Measurements from ENCODE around the gene VAMP5. TPM values are rescaled to one million over a fixed set of nuclear protein-coding genes. Genes with fewer than 3 reads are reported as not detected.

The VAMP5 gene
- total RNA-seq, 1 donor from 2014 or later = 87.0 TPM

- no peak overlapping the region for H3K4me3 ChIP-seq
- H3K4me1 ChIP-seq = peaks cover 9% of the 10 kb centered on the region
- peaks cover 90% of the 10 kb centered on the region for H3K36me3 ChIP-seq
- intact Hi-C loops (cut with DNase I) = loop anchor here (5.0 kb wide), 1 partner anchor 128 kb away; no protein-coding TSS in a partner anchor
- H3K27ac ChIP-seq = no peak overlapping the region
- no peak for DNase-seq
- H3K9me3 ChIP-seq = no peaks in the 10 kb centered on the region
- no peak for TF ChIP-seq CTCF (IDR thresholded peaks at IDR 0.05)
- H3K27me3 ChIP-seq (ENCODE audit: low read depth) = no peaks in the 10 kb centered on the region
- ATAC-seq = no peak
Observed at GRCh38 chr2:85549826-85550225, 34.4 kb upstream of the VAMP5 start.

- Histone ChIP-seq H3K36me3 (peaks cover 90% of the 10 kb centered on the region), H3K9me3 (no peaks in the 10 kb centered on the region), H3K27ac (no peak overlapping the region), H3K27me3 (ENCODE audit: low read depth) (no peaks in the 10 kb centered on the region), H3K4me1 (peaks cover 9% of the 10 kb centered on the region), H3K4me3 (no peak overlapping the region)
- ATAC-seq (no peak), DNase-seq (no peak)
- TF ChIP-seq CTCF (IDR thresholded peaks at IDR 0.05) = no peak
- intact Hi-C loops (cut with DNase I) = loop anchor here (5.0 kb wide), 1 partner anchor 128 kb away; no protein-coding TSS in a partner anchor
Observed at GRCh38 chr2:85550486-85550885, 33.7 kb upstream of the VAMP5 start.

- peak; percentile 76 for DNase-seq
- H3K36me3 ChIP-seq = peaks cover 93% of the 10 kb centered on the region
- peak; percentile 92 for TF ChIP-seq CTCF (IDR thresholded peaks at IDR 0.05)
Observed at GRCh38 chr2:85551698-85552678, 32.2 kb upstream of the VAMP5 start.

GRCh38 chr2:85553184-85553583, 31.0 kb upstream of the VAMP5 start:
- ATAC-seq = no peak
- intact Hi-C loops (cut with DNase I) = loop anchor here (5.0 kb wide), 1 partner anchor 131 kb away; no protein-coding TSS in a partner anchor

More at GRCh38 chr2:85551698-85552678, 32.2 kb upstream of the VAMP5 start:
- Histone ChIP-seq H3K27me3 (ENCODE audit: low read depth) (no peaks in the 10 kb centered on the region), H3K27ac (no peak overlapping the region), H3K4me3 (no peak overlapping the region), H3K4me1 (peaks cover 9% of the 10 kb centered on the region), H3K9me3 (no peaks in the 10 kb centered on the region)
- peak; percentile 86 for ATAC-seq
- intact Hi-C loops (cut with DNase I) = loop anchor here (5.0 kb wide), 1 partner anchor 130 kb away; no protein-coding TSS in a partner anchor

More at GRCh38 chr2:85553184-85553583, 31.0 kb upstream of the VAMP5 start:
- Histone ChIP-seq H3K9me3 (no peaks in the 10 kb centered on the region), H3K27ac (no peak overlapping the region), H3K4me1 (peaks cover 9% of the 10 kb centered on the region), H3K27me3 (ENCODE audit: low read depth) (no peaks in the 10 kb centered on the region), H3K4me3 (no peak overlapping the region), H3K36me3 (peaks cover 96% of the 10 kb centered on the region)
- TF ChIP-seq CTCF (IDR thresholded peaks at IDR 0.05) = no peak
- DNase-seq = no peak
